Tibial nerve (tissue), 4 donors: ENCODE measurements around the gene PLEKHA6. TPM values are rescaled to one million over a fixed set of nuclear protein-coding genes. Genes with fewer than 3 reads are reported as not detected.

Source experiments
- DNase-seq, 2 donors: peaks; one replicate each; pipeline ENCODE4 v3.0.0-alpha.2; 2019; ENCODE audit warnings: low spot score in 2 of 2
- H3K27ac ChIP-seq, 4 donors: fragments of 200-600 bp; sonication (generic) in 3 of 4; one replicate each; pipeline ENCODE4 v1.5.1; 2017 to 2019; ENCODE audit warnings: mild to moderate bottlenecking in 1 of 4
- H3K27me3 ChIP-seq, 2 donors: fragments of 200-600 bp; sonication (generic) in 1 of 2; one replicate each; pipeline versions ENCODE4 v1.5.1 to v1.6.0; 2017 to 2019
- H3K36me3 ChIP-seq, 3 donors: fragments of 200-600 bp; sonication (generic); one replicate each; pipeline ENCODE4 v1.5.1; 2018 to 2019
- H3K4me1 ChIP-seq, 4 donors: fragments of 200-600 bp; sonication (generic) in 3 of 4; one replicate each; pipeline ENCODE4 v1.5.1; 2017 to 2019
- H3K4me3 ChIP-seq, 4 donors: fragments of 200-600 bp; sonication (generic) in 3 of 4; one replicate each; pipeline ENCODE4 v1.5.1; 2017 to 2019; ENCODE audit warnings: mild to moderate bottlenecking in 1 of 4, moderate library complexity in 1 of 4
- H3K9me3 ChIP-seq, 4 donors: fragments of 200-600 bp; sonication (generic) in 3 of 4; one replicate each; pipeline ENCODE4 v1.5.1; 2017 to 2019
- CTCF ChIP-seq, 5 experiments: fragments of 200-600 bp in 3 of 5; fragments of 450-650 bp in 2 of 5; sonication (generic) in 3 of 5; IDR thresholded peaks; one replicate each; pipeline ENCODE4 v1.5.1; 2016 to 2019; ENCODE audit warnings: antibody characterized with exemption in 5 of 5, mild to moderate bottlenecking in 3 of 5, moderate library complexity in 2 of 5
- EP300 ChIP-seq, 2 donors: sonication (generic); formaldehyde crosslinking; IDR thresholded peaks; one replicate each; pipeline ENCODE4 v1.6.1; 2017; ENCODE audit warnings: antibody characterized with exemption in 2 of 2, mild to moderate bottlenecking in 1 of 2
- POLR2A ChIP-seq, 2 donors: fragments of 450-650 bp; IDR thresholded peaks; one replicate each; pipeline ENCODE4 v1.6.1; 2017; ENCODE audit warnings: antibody characterized with exemption in 2 of 2, mild to moderate bottlenecking in 2 of 2, moderate library complexity in 2 of 2
- WGBS, 2 donors: methylation state at CpG; one replicate each; pipeline ENCODE4 v1.1.5; 2018; 5-methylcytosine and 5-hydroxymethylcytosine counted together
- total RNA-seq, 4 donors: library from RNA; depleted of rRNA; stranded (reverse); fragments of >200 nt; gene quantifications; one replicate each; pipeline ENCODE4 v1.1.0, GENCODE V29; 2016

Gene PLEKHA6
- total RNA-seq, 4 donors from 2014 or later, result 6.6 to 13.9 (median 12.1) TPM

- H3K36me3 ChIP-seq, result no peaks in the 10 kb centered on the region
- peaks cover 0 to 34% of the 10 kb centered on the region in 2 donors for H3K27me3 ChIP-seq
- no peaks in the 10 kb centered on the region for H3K9me3 ChIP-seq
- peak within 1 kb of the TSS in 1 of 4 donors; percentile 22 for H3K27ac ChIP-seq
- TF ChIP-seq EP300 (IDR thresholded peaks at IDR 0.05) (peak in 1 of 2 donors; percentile 38), POLR2A (IDR thresholded peaks at IDR 0.05) (no peak), CTCF (IDR thresholded peaks at IDR 0.05) (peak; percentile 54 to 87 (median 68))
- H3K4me1 ChIP-seq, result peaks cover 0 to 11% (median 0%) of the 10 kb centered on the region in 4 donors
- DNase-seq, result peak; percentile 33 to 48
- 9 to 13% methylated on average over 23 to 39 of the region's 41 CpGs for WGBS, 2 donors
- peak within 1 kb of the TSS in 2 of 4 donors; percentile 7 to 26 for H3K4me3 ChIP-seq
Observed at GRCh38 chr1:204213668-204214662, 145.8 kb downstream of the PLEKHA6 start, which contains the start of gene GOLT1A. TSS of gene GOLT1A (minus strand) at chr1:204213988. CDS start at chr1:204213906, 82 bp downstream.

DNA sequence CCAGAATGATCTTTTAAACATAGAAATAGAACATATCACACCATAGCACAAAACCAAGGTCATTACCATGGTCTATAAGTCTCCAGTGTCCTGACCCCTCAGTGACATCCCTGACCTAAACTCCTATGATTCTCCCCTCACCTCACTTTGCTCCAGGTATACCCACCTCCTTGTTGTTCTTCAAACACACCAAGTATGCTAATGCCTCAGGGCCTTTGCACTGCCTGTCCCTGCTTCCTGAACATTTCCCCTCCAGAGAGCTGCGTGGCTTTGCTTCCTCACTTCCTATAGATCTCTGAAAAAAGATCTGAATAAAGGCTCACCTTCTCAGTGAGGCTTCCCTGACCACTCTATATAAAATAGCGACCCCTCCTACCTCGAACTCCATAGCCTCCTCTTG lies 147.0 kb downstream of the PLEKHA6 start:
- peaks cover 0 to 11% (median 0%) of the 10 kb centered on the region in 4 donors for H3K4me1 ChIP-seq
- TF ChIP-seq CTCF (IDR thresholded peaks at IDR 0.05) (no peak), EP300 (IDR thresholded peaks at IDR 0.05) (no peak), POLR2A (IDR thresholded peaks at IDR 0.05) (no peak)
- WGBS, 2 donors, result 92 to 94% methylated on average over 3 of the region's 3 CpGs
- H3K27ac ChIP-seq, result no peak overlapping the region
- H3K4me3 ChIP-seq, result no peak overlapping the region
- DNase-seq, result no peak
- peaks cover 0 to 34% of the 10 kb centered on the region in 2 donors for H3K27me3 ChIP-seq
- H3K36me3 ChIP-seq, result no peaks in the 10 kb centered on the region
- H3K9me3 ChIP-seq, result no peaks in the 10 kb centered on the region

DNA sequence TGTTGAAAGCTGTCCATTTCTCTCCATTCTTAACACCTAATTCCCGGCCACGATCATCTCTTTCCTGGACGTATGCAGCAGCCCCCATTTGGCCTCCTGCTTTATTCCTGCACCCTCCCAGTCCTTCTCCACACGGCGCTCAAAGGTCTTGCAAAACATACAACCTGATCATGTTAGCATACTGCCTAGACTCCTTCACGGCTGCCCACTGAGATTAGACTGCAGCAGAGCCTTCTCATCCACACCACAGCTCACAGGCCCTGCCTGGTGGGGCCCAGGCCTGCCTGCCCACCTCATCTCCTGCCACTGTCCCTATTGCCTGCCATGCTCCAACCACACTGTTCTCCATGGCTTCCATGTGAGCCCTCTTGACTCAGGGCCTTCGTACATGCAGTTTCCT lies 148.7 kb downstream of the PLEKHA6 start:
- Histone ChIP-seq H3K36me3 (no peaks in the 10 kb centered on the region), H3K27me3 (peaks cover 0 to 34% of the 10 kb centered on the region in 2 donors), H3K4me3 (no peak overlapping the region), H3K9me3 (no peaks in the 10 kb centered on the region), H3K4me1 (peaks cover 0 to 21% (median 0%) of the 10 kb centered on the region in 4 donors), H3K27ac (no peak overlapping the region)
- WGBS, 2 donors, result 79 to 80% methylated on average over 7 of the region's 7 CpGs
- TF ChIP-seq EP300 (IDR thresholded peaks at IDR 0.05), result no peak
- no peak for TF ChIP-seq POLR2A (IDR thresholded peaks at IDR 0.05)
- no peak for TF ChIP-seq CTCF (IDR thresholded peaks at IDR 0.05)
- DNase-seq, result no peak

DNA sequence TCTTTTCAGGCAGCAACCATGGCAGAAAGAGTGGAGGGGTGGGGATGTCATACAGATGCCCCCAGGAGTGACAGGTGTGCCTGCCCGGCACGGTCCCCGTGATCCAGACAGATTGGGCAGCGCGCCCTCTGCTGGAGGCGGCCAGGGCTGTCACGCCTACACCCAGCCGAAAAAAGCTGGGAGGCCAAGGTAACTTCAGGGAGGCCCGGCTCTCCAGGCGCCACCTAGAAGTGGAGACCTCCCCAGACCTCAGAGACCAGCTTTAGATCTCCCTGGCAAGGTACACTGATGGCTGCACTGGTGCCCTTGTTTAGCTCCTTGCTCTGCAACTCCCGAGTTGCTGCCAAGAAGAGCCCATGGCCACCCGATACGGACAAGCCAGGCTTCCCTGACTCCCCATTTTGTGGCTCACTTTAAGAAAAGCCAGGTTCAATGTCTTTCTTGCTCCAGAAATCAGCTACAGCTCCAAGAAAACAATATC lies 152.6 kb downstream of the PLEKHA6 start:
- TF ChIP-seq EP300 (IDR thresholded peaks at IDR 0.05) (no peak), CTCF (IDR thresholded peaks at IDR 0.05) (peak; percentile 82 to 95 (median 85))
- no peak overlapping the region for H3K27ac ChIP-seq
- no peaks in the 10 kb centered on the region for H3K36me3 ChIP-seq
- no peaks in the 10 kb centered on the region for H3K9me3 ChIP-seq
- peak; percentile 48 to 72 for DNase-seq
- peaks cover 0 to 14% of the 10 kb centered on the region in 2 donors for H3K27me3 ChIP-seq
- WGBS, 2 donors, result 17 to 26% methylated on average over 10 to 13 of the region's 13 CpGs
- H3K4me3 ChIP-seq, result no peak overlapping the region
- peaks cover 0 to 10% (median 0%) of the 10 kb centered on the region in 4 donors for H3K4me1 ChIP-seq

- WGBS, 2 donors, result 55 to 65% methylated on average over 2 of the region's 2 CpGs
- TF ChIP-seq EP300 (IDR thresholded peaks at IDR 0.05) (no peak), POLR2A (IDR thresholded peaks at IDR 0.05) (no peak), CTCF (IDR thresholded peaks at IDR 0.05) (no peak)
- peaks cover 0 to 18% of the 10 kb centered on the region in 2 donors for H3K27me3 ChIP-seq
- H3K4me3 ChIP-seq, result no peak overlapping the region
- H3K36me3 ChIP-seq, result no peaks in the 10 kb centered on the region
- DNase-seq, result no peak
- H3K27ac ChIP-seq, result no peak overlapping the region
- no peaks in the 10 kb centered on the region for H3K9me3 ChIP-seq
- peaks cover 0 to 10% (median 0%) of the 10 kb centered on the region in 4 donors for H3K4me1 ChIP-seq
Observed at GRCh38 chr1:204206121-204206520, 153.6 kb downstream of the PLEKHA6 start.
